CD4-positive, CD25-positive, alpha-beta regulatory T cell (primary cell): Measurements from ENCODE around the gene PTPN1. TPM values are rescaled to one million over a fixed set of nuclear protein-coding genes. Genes with fewer than 3 reads are reported as not detected.

Experiments
- ATAC-seq, 2 donors: fragments of 150-1000 bp; cut with Tn5 transposase; one replicate each; pipeline ENCODE4 v1.10.0; 2021; ENCODE audit warnings: low read depth in 2 of 2, moderate number of reproducible peaks in 2 of 2, moderate library complexity in 1 of 2
- DNase-seq, 3 donors: peaks; one replicate each; pipeline versions ENCODE4 v3.0.0 to v3.0.0-alpha.2; 2012 to 2022; ENCODE audit warnings: mixed read lengths in 1 of 3
- H3K27ac ChIP-seq: one replicate; pipeline ENCODE4 v1.7.0; 2013; ENCODE audit warnings: mild to moderate bottlenecking, low read length; ENCODE audit not compliant: insufficient read depth, poor library complexity, severe bottlenecking
- H3K27me3 ChIP-seq: one replicate; pipeline ENCODE4 v1.7.0; 2013; ENCODE audit warnings: low read length; ENCODE audit not compliant: control insufficient read depth, insufficient read depth
- H3K36me3 ChIP-seq: one replicate; pipeline ENCODE4 v1.7.0; 2013; ENCODE audit warnings: mild to moderate bottlenecking, low read length, moderate library complexity; ENCODE audit not compliant: control insufficient read depth, insufficient read depth
- H3K4me1 ChIP-seq: 2 replicates; pipeline ENCODE4 v1.7.0; 2013; ENCODE audit warnings: mild to moderate bottlenecking, low read length; ENCODE audit not compliant: insufficient read depth, control insufficient read depth, poor library complexity, severe bottlenecking
- H3K4me3 ChIP-seq: one replicate; pipeline ENCODE4 v1.7.0; 2013; ENCODE audit warnings: low read depth, mild to moderate bottlenecking, low read length, moderate library complexity
- H3K9me3 ChIP-seq, 2 experiments: 1 replicate in 1 of 2; 2 replicates in 1 of 2; pipeline ENCODE4 v1.7.0; 2013; ENCODE audit warnings: low read length in 2 of 2, mild to moderate bottlenecking in 1 of 2, moderate library complexity in 1 of 2; ENCODE audit not compliant: control insufficient read depth in 2 of 2
- H3K27ac Mint-ChIP-seq, 3 donors: one replicate each; pipeline ENCODE4 v1.8.0; 2020 to 2022; ENCODE audit warnings: mild to moderate bottlenecking in 3 of 3, mixed read lengths in 3 of 3, moderate library complexity in 2 of 3
- H3K27me3 Mint-ChIP-seq: one replicate; pipeline ENCODE4 v1.8.0; 2022; ENCODE audit warnings: mild to moderate bottlenecking, mixed read lengths
- H3K36me3 Mint-ChIP-seq: one replicate; pipeline ENCODE4 v1.8.0; 2020; ENCODE audit warnings: mixed read lengths
- H3K4me1 Mint-ChIP-seq, 4 donors: one replicate each; pipeline ENCODE4 v1.8.0; 2020 to 2022; ENCODE audit warnings: mixed read lengths in 4 of 4, mild to moderate bottlenecking in 1 of 4
- H3K4me3 Mint-ChIP-seq, 4 donors: one replicate each; pipeline ENCODE4 v1.8.0; 2020 to 2022; ENCODE audit warnings: mild to moderate bottlenecking in 4 of 4, mixed read lengths in 4 of 4, moderate library complexity in 3 of 4
- H3K9me3 Mint-ChIP-seq, 7 donors: one replicate each; pipeline ENCODE4 v1.8.0; 2020 to 2022; ENCODE audit warnings: mixed read lengths in 7 of 7, mild to moderate bottlenecking in 3 of 7, moderate library complexity in 2 of 7
- polyA plus RNA-seq, 4 donors: library from polyadenylated mRNA; unstranded; fragments of 300-500 nt; fragmentation: Illumina TruSeq; gene quantifications; one replicate each; pipeline ENCODE4 v1.2.3, GENCODE V29; 2021
- total RNA-seq: library from RNA; stranded (reverse); gene quantifications from one replicate; pipeline ENCODE4 v1.2.3, GENCODE V29; 2022

PTPN1 gene
- total and polyA plus RNA-seq, 5 donors from 2014 or later = 27.1 to 76.3 (median 31.7) TPM

DNA sequence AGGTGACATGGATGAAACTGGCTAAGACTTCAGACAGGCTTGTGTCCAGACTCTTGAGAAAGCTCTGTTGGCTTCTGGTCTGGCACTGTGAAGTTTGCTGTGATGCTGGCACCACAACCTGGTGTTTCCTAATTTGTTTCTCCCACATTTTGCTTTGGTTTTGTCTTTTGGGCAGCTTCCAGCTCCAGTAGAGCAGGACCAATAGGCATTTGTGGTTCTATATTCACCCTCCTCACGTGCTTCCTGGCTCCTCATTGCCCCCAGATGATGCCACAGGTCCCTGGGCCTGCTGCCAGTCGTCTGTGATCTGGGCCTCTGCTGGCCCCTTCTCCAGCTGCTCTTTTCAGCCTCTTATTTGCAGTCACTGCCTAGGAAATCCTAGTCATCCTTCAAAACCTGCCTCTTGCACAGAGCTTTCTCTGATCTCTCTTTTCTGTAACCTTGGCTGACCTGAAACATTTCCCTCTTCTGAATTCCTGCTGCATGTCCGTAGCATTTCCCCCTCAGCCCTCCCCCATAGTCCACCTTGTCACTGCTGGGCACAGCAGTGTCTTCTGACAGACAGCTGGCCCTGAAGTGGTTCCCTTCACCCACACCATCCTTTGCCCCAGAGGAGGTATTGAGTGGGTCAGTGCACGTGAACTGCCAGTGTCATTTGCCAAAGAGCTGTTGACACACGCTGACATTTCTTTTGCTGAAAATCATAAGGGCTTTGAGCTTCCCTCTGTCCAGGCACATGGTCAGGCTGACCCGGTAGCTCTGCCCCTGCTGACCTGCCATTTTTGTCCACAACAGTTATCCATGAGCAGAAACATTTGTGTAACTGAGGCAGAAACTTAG lies 63.0 kb downstream of the PTPN1 start:
- peak overlapping the region; percentile 78 to 80 (median 79) for H3K27ac Mint-ChIP-seq
- H3K27me3 Mint-ChIP-seq = no peaks in the 10 kb centered on the region
- H3K36me3 Mint-ChIP-seq = peaks cover 41% of the 10 kb centered on the region
- no peaks in the 10 kb centered on the region for H3K9me3 ChIP-seq
- H3K36me3 ChIP-seq = peaks cover 76% of the 10 kb centered on the region
- H3K4me1 Mint-ChIP-seq = peaks cover 14 to 59% (median 40%) of the 10 kb centered on the region in 4 donors
- H3K9me3 Mint-ChIP-seq = no peaks in the 10 kb centered on the region
- no peak overlapping the region for H3K4me3 ChIP-seq
- no peaks in the 10 kb centered on the region for H3K27me3 ChIP-seq
- H3K4me3 Mint-ChIP-seq = no peak overlapping the region
- DNase-seq (no peak), ATAC-seq (no peak)
- peak overlapping the region; percentile 8 for H3K27ac ChIP-seq
- H3K4me1 ChIP-seq = peaks cover 12% of the 10 kb centered on the region

DNA sequence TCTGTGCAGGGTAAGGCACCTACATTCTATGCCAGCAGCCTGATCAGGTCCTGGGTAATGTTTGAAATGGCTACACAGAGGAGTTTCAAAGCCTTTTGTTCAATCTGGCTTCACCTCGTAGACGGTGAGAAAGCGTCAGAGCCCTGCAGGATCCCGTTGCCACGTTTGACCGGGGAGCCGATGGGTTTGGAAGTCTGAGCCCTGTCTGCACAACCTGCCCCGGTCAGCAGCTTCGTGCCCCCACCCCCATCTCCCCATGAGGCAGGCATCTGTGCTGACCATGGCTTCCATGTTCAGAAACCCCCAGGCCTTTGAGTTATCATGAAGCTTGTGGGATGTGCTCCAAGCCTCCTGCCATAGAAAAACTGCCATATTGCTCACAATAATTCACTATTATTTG lies 63.9 kb downstream of the PTPN1 start:
- Mint-ChIP-seq H3K9me3 (no peaks in the 10 kb centered on the region), H3K27ac (peak overlapping the region in 2 of 3 donors; percentile 38 to 71), H3K4me1 (peaks cover 14 to 51% (median 33%) of the 10 kb centered on the region in 4 donors), H3K4me3 (no peak overlapping the region), H3K36me3 (peaks cover 39% of the 10 kb centered on the region), H3K27me3 (no peaks in the 10 kb centered on the region)
- Histone ChIP-seq H3K36me3 (peaks cover 77% of the 10 kb centered on the region), H3K9me3 (no peaks in the 10 kb centered on the region), H3K4me1 (peaks cover 10% of the 10 kb centered on the region), H3K4me3 (no peak overlapping the region), H3K27me3 (no peaks in the 10 kb centered on the region), H3K27ac (no peak overlapping the region)
- ATAC-seq = no peak
- no peak for DNase-seq

DNA sequence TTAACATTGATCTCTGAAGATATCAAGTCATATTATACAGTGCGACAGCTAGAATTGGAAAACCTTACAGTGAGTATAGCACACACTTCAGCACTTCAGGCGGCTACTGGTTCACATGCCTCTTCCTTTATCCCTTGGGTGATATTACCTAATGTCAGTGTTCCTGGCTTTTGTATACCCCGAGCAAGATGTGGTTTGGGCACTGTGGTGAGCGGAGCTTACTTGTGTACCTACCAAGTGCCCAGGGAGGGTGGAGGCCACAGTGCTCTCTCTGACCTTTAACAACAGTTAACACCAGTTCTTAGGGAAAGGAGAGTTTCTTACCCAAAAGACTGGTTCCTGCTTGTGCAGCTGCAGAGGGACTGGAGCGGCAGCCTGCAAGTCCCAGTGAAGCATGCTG lies 64.4 kb downstream of the PTPN1 start:
- DNase-seq = no peak
- Histone ChIP-seq H3K9me3 (no peaks in the 10 kb centered on the region), H3K4me3 (no peak overlapping the region), H3K36me3 (peaks cover 77% of the 10 kb centered on the region), H3K4me1 (peaks cover 9% of the 10 kb centered on the region), H3K27me3 (no peaks in the 10 kb centered on the region), H3K27ac (no peak overlapping the region)
- peaks cover 14 to 46% (median 29%) of the 10 kb centered on the region in 4 donors for H3K4me1 Mint-ChIP-seq
- no peak overlapping the region for H3K4me3 Mint-ChIP-seq
- no peaks in the 10 kb centered on the region for H3K9me3 Mint-ChIP-seq
- peak overlapping the region in 2 of 3 donors; percentile 49 to 71 for H3K27ac Mint-ChIP-seq
- no peak for ATAC-seq
- peaks cover 37% of the 10 kb centered on the region for H3K36me3 Mint-ChIP-seq
- no peaks in the 10 kb centered on the region for H3K27me3 Mint-ChIP-seq

DNA sequence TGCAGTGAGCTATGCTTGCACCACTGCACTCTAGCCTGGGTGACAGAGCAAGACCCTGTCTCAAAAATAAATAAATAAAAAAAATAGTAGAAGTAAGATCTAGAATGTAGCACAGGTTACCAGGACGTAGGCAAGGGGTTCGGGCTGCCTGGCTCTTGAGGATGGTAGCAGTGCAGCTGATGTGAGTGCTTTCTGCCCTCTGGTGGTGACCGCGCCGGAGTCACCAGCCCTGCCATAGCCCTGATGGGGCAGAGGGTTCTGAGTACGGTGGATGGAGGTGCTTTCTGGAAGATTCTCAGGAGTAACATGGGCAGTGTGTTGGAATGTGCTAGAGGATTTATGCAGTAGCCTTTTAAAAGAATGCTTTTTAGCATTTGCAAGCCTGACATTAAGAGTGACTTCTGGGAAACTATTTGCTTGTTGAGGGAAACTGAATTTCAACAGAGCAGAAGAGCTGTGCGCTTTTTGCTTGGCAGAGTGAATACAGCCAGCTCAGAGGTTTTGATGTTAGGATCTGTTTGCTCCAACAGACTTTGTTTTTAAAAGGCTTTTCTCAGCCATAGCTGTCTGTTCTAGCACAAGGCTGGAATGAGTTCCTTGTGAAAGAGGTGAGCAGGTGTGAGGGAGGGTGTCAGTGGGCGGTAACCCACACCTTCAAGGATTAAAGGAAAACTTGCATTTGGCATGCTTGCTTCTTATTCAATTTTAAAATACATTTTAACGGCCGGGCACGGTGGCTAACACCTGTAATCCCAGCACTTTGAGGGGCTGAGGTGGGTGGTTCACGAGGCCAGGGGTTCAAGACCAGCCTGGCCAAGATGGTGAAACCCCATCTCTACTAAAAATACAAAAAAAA lies 65.9 kb downstream of the PTPN1 start:
- DNase-seq = peak; percentile 28 to 76 (median 60)
- Histone ChIP-seq H3K27ac (no peak overlapping the region), H3K36me3 (peaks cover 87% of the 10 kb centered on the region), H3K4me1 (no peaks in the 10 kb centered on the region), H3K9me3 (no peaks in the 10 kb centered on the region), H3K27me3 (no peaks in the 10 kb centered on the region), H3K4me3 (no peak overlapping the region)
- Mint-ChIP-seq H3K27me3 (no peaks in the 10 kb centered on the region), H3K36me3 (peaks cover 44% of the 10 kb centered on the region), H3K4me3 (no peak overlapping the region), H3K4me1 (peaks cover 6 to 32% (median 19%) of the 10 kb centered on the region in 4 donors), H3K9me3 (no peaks in the 10 kb centered on the region), H3K27ac (peak overlapping the region in 2 of 3 donors; percentile 84 to 86)
- ATAC-seq = peak; percentile 82 to 83

DNA sequence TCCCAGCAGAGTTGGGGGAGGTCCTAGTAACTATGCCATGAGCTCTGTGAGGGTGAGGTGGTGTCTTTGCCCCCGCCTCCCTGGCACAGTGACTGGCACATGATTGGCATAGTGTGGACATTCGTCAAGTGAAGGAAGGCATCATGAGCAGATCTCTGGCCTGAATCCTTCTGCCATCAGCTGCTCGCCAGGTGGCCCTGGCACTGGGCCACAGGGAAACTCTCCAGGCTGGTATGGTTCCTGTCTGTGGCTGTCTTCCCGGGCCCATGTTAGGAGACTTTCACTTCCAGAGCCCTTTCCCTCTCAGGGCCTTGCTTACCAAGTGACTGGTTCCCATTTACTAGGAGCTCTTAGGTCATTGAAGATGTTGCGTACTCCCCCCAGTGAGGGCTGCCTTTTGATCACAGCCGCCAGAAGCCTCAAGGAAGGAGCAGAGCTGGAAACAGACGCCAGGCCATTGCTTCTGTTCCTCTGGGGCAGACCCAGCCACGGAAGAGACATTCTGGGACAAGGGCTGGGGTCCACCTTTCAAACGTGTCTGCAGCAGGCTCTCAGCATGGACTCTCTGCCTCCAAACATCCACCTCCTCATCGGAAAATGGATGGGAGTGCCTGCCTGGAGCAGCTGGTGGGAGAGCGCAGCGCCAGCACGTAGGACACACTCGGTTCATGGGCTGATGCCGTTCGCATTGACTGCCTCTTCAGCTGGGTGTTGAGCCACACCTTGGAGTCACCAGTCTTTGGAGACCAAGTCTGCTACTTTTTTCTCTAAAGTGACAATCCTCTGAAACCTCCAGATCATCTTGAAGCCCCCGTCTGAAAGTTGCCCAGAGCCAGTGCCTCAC lies 67.2 kb downstream of the PTPN1 start:
- DNase-seq = no peak
- no peak for ATAC-seq
- Mint-ChIP-seq H3K9me3 (no peaks in the 10 kb centered on the region), H3K36me3 (peaks cover 44% of the 10 kb centered on the region), H3K4me3 (no peak overlapping the region), H3K4me1 (peaks cover 6 to 19% (median 10%) of the 10 kb centered on the region in 4 donors), H3K27me3 (no peaks in the 10 kb centered on the region), H3K27ac (peak overlapping the region in 1 of 3 donors; percentile 78)
- no peaks in the 10 kb centered on the region for H3K27me3 ChIP-seq
- no peaks in the 10 kb centered on the region for H3K9me3 ChIP-seq
- no peak overlapping the region for H3K27ac ChIP-seq
- H3K4me3 ChIP-seq = no peak overlapping the region
- H3K36me3 ChIP-seq = peaks cover 88% of the 10 kb centered on the region
- H3K4me1 ChIP-seq = no peaks in the 10 kb centered on the region

DNA sequence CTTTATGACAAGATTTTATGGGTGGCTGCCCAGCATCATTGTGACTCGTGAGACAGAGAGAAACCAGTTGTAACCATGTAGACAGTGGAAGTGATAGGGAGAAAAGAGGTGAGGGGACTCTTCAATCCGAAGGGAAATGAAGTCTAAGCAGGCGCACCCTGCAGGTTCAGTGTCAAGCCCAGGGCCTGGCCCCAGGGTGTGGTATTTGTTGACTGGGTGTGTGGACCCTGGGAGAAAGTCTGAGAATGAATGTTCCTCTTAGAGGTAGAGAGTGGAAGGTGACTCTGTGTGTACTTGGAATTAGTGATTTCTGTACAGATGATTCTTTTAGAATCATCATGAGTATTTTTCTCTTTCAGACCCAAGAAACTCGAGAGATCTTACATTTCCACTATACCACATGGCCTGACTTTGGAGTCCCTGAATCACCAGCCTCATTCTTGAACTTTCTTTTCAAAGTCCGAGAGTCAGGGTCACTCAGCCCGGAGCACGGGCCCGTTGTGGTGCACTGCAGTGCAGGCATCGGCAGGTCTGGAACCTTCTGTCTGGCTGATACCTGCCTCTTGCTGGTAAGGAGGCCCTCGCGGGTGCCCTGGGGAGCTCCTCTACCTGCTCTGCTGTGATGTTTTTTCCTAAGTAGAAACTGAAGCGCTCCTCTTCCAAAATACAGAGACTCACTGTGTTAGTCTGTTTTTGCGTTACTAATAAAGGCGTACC lies 68.0 kb downstream of the PTPN1 start:
- no peak for DNase-seq
- no peaks in the 10 kb centered on the region for H3K4me1 ChIP-seq
- Mint-ChIP-seq H3K27me3 (no peaks in the 10 kb centered on the region), H3K9me3 (no peaks in the 10 kb centered on the region), H3K36me3 (peaks cover 47% of the 10 kb centered on the region), H3K4me1 (peaks cover 5 to 13% (median 8%) of the 10 kb centered on the region in 4 donors), H3K4me3 (no peak overlapping the region), H3K27ac (peak overlapping the region in 2 of 3 donors; percentile 14 to 78)
- peaks cover 89% of the 10 kb centered on the region for H3K36me3 ChIP-seq
- H3K27me3 ChIP-seq = no peaks in the 10 kb centered on the region
- no peak for ATAC-seq
- no peaks in the 10 kb centered on the region for H3K9me3 ChIP-seq
- no peak overlapping the region for H3K27ac ChIP-seq
- no peak overlapping the region for H3K4me3 ChIP-seq

DNA sequence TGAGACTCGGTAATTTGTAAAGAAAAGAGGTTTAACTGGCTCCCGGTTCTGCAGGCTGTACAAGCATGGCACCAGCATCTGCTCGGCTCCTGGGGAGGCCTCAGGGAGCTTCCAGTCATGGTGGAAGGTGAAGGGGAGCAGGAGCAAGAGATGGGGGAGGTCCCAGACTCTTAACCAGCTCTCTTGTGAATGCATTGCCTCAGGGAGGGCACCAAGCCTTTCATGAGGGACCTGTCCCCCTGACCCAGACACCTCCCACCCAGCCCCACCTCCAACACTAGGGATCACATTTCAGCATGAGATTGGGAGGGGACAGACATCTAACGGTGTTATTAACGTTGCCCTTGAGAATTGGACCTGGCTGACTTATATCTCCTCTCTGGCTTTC lies 68.6 kb downstream of the PTPN1 start:
- Mint-ChIP-seq H3K9me3 (no peaks in the 10 kb centered on the region), H3K4me3 (no peak overlapping the region), H3K36me3 (peaks cover 47% of the 10 kb centered on the region), H3K4me1 (peaks cover 2 to 10% (median 8%) of the 10 kb centered on the region in 4 donors), H3K27me3 (no peaks in the 10 kb centered on the region), H3K27ac (peak overlapping the region in 1 of 3 donors; percentile 14)
- Histone ChIP-seq H3K36me3 (peaks cover 92% of the 10 kb centered on the region), H3K9me3 (no peaks in the 10 kb centered on the region), H3K4me3 (no peak overlapping the region), H3K27ac (no peak overlapping the region), H3K4me1 (no peaks in the 10 kb centered on the region), H3K27me3 (no peaks in the 10 kb centered on the region)
- ATAC-seq (no peak), DNase-seq (no peak)
